ENCODE measurements around the gene MACROD2.
A peak's percentile ranks its signal among the peaks of the same experiment; 100 is the strongest.

MACROD2 gene

DNA sequence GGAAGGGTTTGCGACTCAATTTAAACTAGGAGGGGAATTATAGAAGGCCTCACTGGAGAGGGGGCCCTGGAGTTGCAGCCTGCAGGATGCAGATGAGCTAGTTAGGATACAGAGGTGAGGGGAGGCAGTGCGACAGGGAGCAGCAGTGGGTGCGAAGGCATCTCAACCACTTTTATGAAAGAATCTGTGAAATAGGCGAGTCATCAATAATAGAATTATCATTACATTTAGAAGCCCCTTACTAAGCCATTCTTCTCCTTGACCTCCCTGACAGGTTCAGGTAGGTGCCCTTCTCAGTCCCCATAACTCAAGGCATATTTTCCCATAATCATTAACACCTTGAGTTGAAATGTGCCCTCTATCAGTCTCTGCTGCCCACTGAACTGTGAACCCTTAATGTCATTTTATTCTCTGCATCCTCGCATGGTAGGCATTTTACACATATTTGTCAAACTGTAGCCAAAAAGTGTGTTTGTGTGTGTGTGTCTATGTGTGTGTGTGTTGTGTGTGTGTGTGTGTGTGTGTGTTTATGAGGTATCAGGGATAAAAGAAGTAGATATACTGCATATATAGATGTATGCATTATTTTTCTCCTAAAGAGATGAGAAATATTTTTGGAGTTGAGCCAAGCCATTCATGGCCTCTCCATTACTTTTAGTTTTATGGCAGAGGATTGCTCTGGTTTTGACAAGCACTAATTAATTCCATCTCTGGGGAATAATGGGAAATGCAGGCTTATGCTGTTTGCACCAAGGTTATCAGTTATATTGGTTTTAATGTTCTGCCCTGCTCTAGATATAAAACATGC is 1679.1 kb downstream of the MACROD2 start:
- no peak for DNase-seq

DNA sequence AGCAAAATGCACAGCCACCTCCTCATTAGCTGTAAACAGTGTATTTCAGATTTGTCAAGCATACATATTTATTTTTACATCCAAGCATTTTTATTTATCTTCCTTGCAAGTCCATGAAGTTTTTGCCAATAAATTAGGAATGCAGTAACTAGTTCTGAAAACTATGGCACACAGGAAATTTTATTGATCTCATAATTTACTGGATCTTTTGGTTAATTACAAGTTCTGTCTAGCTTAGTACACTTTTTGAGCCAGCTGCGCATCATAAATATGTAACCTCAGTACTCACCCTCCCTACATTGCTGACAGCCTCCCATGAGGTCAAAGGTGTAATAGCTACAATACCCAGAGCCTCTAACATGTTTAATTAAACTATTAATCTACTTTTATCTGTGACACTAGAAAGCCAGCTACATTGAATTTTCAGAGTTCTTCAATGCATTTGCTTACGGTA is 1679.8 kb downstream of the MACROD2 start:
- no peak for DNase-seq

DNA sequence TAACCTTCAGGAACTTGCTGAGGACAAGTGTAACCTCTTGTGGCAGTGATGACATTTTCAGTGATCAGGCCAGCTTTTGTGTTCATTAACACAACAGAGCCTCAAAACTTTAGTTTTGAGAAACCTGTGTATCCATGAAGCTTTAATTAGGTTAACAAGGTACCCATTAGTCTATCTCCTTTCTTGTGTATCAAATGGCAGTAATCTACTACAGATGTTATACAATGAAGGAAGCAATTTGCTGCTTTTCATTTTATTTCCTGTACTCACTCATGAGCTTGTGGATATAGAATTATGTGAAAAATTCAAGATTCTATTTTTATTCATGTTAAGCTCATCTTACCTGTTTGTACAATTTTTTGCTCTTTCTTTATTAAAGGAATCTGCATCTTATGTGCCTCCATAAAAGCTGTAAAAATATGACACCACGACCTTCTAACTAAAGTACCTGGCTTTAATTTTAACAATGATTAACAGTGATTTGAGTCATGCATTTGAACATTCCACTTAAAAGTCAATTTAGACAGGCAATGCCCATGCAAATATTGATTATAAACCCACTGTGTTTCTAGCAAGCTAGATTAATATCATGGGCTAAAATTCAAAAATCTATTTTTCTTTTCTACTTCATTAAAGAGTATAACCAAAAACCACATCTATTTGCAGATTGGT is 1680.6 kb downstream of the MACROD2 start:
- DNase-seq, result no peak

DNA sequence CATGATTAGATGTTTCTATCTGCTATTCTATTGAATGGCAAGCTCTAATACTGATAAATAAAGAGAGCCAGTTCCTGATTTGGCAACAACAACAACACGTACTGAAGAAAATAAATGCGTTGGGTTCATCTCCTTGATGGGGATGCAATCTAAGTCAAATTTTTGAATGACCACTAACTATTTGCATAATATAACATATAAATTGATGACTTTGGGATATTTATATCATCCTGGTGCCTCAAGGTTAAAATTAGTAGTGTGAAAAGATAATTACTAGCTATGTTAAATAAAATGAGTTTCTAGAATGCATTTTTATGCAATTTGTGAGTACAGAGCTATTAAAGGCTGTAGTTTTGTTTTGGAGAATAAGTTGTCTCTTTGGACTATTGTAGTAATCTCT is 1681.5 kb downstream of the MACROD2 start:
- DNase-seq, result no peak

DNA sequence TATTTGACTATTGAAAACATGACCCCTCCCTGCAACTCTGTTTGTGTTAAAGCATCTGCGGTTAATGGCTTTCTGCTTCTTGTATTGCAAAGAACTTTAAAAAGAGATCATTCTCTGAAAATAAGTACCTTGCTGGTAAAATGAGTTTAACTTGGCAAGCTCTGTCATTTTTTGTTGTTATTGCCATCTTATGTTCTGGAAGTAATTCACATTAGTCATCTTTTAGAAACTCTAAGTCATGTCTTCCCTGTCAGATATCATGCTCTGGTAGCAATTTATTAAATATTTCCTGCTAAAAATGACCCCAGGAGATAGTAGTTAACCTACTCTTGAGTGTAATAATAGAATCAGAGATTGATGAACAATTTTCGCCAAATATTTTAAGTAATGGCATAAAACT is 1687.4 kb downstream of the MACROD2 start:
- DNase-seq, result no peak

DNA sequence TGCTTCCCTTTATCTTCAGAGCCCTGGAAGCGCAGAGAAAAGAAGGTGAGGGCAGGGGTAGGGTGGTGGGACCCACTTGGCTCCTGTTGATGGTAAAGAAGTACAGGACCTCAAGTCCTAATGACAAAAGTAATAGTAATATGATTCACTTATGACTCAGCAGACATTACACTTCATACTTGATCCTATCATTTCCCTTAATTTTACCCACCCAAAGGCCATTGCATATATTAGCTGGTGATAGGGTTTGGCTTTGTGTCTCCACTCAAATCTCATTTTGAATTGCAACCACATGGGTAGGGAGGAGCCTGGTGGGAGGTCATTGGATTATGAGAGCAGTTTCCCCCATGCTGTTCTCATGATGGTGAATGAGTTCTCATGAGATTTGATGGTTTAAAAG is 1697.3 kb downstream of the MACROD2 start:
- no peak for DNase-seq

DNA sequence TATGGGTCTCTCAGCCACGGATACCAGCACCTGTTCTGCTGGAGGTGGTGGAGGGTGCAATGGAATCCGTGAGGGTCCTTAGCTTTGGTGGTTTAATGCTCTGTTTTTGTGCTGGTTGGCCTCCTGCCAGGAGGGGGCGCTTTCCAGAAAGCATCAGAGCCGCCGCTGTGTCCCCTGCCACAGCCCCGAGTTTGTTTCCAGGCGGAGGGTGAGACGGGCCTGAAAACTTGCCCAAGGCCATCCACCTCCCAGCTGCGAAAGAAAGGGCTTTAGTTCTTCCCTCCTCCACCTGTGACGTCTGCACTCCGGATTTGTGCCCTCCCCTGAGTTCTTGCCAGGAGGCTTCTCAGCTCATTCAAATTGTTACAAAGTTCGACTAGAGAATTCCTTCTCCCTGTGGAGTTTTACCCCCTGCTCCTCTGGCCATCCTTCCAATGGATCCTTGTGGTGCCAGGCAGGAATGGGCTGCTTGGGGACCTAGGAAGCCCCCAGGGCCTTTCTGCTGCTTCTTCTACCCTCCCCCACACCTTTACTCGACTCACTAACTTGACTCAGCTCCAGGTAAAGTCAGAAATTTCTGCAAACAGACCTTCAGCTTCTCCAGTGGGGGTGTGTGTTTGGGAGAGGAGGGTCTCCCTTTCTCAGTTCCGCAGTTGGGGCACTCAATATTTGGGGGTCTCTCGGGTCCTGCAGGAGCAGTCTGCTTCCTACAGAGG is 1704.3 kb downstream of the MACROD2 start:
- DNase-seq, result no peak

DNA sequence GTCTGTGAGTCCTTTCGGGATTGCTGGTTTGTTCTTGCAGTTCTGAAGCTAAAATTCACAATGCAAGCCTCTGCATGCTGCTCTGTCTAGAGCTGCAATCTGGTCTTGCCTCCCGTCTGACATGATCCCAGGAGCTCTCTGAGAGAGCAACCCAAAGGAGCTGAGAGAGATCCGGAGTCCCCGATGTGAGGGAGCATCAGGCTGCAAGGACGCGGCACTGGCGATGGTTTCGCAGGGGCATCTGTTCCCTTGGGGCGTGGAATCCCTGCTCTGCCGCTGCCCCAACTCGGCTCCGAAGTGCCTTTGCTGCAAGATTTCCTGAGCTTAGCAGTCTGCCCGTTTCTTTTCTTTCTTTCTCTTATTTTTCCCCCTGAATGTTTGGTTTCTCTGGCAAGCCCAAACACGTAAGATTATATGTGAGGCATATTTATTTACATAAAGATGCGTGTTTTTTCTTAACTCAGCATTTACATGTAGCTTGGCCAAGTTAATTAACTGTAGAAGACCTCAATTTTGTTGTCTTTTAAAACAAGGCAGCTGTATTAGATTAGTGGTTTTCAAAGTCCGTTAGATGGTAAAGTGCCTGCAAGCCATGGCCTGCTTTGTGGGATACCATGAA is 1704.9 kb downstream of the MACROD2 start:
- DNase-seq, result no peak

DNA sequence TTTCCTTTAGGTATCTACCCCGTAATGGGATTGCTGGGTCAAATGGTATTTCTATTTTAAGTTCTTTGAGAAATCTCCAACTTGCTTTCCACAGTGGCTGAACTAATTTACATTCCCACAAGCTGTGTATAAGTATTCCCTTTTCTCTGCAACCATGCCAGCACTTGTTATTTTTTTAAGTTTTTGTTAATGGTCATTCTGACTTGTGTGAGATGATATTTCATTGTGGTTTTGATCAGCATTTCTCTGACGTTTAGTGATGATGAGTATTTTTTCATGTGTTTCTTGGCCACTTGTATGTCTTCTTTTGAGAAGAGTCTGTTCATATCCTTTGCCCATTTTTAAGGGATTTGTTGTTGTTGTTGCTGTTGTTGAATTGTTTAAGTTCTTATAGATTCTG is 1706.8 kb downstream of the MACROD2 start:
- no peak for DNase-seq

DNA sequence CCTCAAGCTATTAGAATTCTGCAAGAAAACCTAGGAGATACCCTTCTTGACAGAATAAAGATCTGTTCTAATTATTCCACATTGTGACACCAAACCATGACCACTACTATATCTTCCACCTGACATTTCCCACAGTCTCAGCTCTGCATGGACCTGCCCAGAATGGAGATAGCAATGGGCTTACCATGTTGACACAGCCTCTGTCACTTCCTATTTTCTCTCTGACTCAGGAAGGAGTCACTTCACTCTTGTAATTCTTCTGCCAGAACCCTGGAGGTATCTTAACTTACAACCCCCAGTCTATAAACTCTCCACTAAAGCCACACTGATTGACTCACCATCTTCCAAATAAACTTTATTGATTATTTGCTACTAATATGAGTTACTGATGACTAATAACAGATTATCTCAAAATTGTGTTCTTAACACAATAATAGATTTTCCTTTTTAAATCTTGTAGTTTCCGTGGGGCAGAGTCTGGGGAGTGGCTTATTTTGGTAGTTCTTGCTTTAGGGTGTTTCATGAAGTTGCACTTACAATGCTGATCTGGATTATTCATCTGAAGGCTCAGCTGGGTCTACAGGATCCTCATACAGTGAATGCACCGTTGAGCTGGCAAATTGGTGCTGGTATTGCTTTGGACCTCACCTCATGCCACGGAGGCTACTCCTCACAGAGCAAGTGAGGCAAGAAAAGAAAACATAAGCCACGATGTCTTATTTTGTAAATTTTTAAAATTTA is 1708.0 kb downstream of the MACROD2 start:
- DNase-seq, result no peak

DNA sequence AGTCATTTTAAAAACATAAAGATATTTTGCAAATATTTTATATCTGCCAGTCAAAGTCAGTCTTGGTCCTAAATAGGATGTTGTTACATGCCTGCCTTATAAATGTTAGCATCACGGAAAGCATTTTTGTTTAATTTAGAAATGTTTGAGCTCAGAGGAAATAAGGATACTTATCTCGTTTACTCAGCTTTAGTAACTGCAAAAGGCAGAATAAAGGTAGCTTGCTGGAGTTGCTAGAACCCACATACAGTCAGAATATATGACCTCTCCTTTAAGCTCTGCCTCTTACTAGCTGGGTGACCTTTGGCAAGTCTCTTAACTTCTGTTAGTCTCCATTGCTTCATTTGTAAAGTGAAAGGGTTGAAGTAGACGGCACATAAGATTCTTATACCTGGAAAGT is 1710.7 kb downstream of the MACROD2 start:
- DNase-seq, result no peak

DNA sequence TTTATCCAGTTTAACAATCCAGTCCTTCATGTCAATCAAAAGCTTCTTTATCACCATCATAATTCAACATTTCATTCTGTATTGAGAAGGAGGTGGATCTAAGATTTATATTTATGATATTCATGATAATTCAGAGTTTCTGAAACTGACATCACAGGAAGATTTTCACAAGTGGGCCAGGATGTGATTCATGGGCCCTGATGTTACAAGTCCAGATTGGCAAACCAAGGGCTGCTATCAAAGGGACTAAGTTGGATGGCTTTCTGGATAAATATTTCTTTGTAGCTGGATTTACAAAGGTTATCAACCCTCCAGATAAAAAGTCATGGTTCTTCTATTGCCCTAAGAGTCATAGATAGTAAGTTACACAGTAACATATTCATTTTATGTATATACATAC is 1711.4 kb downstream of the MACROD2 start:
- no peak for DNase-seq

DNA sequence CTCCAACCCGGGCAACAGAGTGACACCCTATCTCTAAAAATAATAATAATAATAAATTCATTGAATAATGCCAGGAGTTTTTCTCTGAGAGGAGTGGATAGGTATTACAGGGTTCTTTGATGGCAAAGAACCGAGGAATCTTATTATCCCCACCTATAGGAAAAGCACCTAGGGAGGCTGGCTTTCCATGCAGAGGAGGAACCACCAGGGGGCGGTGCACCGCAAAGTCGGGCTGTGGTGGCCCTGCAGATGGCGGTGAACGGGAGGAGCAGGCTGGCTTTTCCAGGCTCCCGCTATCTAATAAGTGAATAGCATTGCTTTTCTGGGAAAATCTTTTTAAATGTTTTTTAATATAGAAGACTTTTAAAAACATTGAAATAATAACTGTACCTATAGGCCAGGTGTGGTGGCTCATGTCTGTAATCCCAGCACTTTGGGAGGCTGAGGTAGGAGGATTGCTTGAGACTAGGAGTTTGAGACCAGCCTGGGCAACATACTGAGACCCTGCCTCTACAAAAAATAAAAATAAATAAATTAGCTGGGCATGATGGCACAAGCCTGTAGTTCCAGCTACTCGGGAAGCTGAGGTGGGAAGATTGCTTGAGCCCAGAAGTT is 1713.8 kb downstream of the MACROD2 start:
- DNase-seq, result peak; percentile 20

DNA sequence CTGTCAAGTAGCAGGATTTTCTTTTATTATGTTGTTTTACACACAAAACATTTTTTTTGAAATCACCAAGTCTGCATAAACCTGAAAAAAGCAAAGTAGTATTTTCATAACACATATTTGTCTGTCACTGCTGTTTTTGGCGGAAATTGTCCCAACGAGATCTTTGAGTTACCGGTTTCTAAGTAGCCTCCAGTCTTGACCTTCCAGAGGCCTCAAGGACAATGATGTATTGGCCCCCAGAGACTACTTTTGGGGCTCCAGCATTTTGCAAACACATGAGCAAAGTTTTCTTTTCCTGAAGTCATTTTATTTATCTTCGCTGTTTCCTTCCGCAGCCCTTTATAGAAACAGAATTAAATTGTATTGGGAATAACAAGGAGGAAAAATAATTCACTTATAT is 1715.3 kb downstream of the MACROD2 start:
- DNase-seq, result no peak

DNA sequence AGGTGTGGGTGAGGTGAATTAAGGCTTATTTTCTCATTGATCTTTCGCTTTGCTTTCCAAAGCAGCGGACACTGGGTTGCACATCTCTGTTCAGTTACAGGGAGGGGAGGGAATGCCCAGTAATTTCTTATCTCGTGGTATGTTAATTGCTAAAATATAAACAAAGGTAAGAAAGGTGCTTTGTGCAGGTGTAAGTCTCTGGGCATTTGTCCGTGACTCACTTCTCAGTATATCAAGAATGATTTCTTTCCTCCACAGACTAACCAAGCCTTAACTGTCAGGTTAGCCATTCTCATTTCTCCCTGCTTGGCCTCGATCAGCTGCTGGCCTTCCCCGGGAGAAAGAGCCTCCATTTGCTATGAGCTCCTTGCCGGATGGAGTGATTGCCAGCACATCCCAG is 1715.9 kb downstream of the MACROD2 start:
- DNase-seq, result no peak

DNA sequence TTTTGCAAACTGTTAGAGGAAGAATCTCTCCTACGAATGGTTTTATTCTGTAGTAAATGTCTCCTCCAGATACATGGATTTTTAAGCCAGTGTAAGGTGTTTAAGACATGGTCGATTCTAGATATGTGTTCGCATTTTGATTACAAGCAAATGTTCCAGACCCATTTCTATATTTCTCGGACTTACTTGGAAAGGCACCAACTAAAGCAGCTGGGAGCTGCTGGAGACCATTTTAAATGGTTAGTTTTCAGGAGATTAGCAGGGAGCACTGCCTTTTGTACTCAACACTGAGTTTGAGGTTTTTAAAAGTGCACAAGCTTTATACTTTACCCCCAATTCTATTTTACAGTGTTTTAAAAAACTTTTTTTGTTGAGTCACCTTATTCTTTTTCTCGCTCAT is 1720.9 kb downstream of the MACROD2 start:
- no peak for DNase-seq

DNA sequence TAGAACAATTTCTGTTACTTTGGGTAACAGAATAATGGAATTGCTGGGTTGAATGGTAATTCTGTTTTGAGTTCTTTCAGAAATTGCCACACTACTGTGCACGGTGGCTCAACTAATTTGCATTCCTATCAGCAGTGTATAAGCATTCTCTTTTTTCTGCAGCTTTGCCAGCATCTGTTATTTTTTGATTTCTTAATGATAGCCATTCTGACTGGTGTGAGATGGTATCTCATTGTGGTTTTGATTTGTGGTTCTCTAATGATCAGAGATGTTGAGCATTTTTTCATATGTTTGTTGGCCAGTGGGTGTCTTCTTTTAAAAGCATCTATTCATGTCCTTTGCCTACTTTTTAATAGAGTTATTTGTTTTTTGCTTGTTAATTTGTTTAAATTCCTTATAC is 1731.1 kb downstream of the MACROD2 start:
- no peak for DNase-seq

DNA sequence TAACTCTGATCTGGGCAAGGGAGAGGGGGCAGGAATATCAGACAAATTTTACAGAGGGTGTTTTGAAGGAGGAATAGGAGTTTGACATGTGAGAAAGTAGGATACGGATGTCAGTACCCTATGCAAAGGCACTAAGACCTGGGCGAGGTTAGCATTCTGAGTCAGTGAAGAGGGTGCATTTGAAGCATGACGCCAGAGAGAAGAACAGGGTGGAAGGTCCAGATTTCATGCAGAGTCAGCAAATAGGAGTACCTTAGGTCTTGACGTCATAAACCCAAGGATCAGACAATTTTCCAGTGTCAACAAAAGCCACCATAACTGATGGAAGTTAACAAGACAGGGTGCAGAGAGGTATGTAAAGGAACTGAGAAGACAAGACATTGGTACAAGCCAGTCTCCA is 1738.7 kb downstream of the MACROD2 start:
- DNase-seq, result no peak

DNA sequence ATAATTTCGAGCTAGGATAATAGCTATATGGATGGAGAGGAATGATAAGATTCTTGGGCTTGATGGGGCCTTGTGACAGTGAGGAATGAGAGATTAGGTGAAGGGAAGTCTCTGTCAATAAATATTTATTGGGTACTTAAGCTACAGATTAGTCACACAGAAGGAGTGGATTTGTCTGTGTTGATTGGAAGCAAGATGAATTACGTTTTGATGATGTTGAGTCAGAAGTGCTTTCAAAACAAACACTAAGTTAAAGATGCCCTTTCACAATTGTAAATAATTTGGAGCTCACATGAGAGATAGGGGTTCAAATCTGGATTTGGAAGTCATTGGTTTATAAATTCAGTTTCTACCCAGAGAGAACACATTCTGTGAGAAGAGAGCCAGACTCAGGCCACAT is 1743.7 kb downstream of the MACROD2 start:
- DNase-seq, result no peak

DNA sequence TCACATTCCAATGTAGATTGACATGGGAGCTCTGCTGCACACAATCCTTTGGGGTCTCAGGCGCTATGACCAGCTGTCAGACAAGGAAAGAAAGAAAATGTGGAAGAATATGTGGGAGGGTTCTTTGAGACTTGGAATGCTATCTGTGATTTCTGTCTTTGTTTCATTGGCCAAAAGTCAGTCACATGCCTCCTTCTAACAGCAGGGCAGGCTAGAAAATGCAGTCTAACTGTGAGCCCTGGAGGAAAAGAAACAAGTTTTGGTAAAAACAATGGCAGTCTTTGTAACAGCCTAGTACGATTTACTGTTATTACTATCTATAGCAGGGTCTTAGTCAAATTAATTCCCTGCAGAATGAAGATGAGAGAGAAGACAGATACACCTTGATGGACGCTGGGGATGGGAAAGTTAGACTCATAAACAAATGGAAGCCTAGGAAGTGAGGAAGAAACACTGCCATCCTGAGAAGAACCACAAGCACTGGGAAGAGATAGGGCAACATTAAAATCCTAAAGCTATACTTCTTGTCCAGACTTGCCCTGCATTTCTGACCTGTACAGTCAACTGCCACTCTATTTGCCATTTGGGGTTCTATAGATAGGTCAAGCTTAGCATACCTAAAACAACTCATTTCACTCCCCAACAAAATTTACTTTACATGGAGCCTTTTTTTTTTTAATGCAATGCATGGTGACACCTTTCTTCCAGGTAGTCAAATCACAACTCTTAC is 1744.9 kb downstream of the MACROD2 start:
- DNase-seq, result no peak

DNA sequence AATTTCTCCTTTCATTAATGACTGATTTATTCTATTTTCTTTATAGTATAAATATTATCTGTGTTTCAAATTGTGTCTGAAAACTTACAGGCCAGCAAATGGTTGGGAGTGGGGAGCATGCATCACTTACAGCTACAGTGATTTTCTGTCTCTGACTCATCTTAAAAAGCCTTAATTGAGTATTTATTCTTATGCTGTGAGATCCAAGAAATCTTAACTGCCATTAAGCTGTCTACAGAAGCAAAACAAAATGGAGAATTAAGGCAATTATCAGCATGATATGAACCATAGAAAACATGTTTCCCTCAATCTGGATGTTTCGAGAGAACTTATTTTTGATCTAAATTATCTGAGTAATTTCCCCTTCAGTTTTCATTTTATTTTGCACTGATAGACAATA is 1746.8 kb downstream of the MACROD2 start:
- no peak for DNase-seq

DNA sequence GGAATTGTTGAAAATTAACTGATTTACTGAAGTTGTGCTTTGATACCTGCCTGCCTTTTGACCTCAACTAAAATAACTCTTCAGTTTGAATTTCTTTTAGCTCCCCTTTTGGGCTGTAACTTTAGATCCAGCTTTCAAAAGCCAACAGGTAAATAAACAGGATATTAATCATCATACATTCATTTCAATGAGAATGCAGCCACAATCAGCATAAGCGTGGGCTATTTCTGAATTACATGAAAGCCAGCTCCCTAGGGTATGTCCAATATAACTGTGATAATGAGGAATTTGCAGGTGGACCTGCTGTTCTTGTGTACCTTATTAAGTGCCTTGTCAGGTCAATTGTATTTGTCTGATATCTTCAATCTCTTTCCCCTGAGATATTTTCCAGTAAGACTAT is 1747.3 kb downstream of the MACROD2 start:
- no peak for DNase-seq
